HUES6 (cell line): ENCODE results near the gene VAV2.
A peak's percentile ranks its signal among the peaks of the same experiment; 100 is the strongest.

Experiments
- H3K27ac ChIP-seq: 2 replicates; pipeline ENCODE4 v1.7.0; 2013; ENCODE audit warnings: low read depth, mild to moderate bottlenecking, low read length, inconsistent platforms
- H3K27me3 ChIP-seq: 2 replicates; pipeline ENCODE4 v1.6.1; 2013; ENCODE audit warnings: low read length; ENCODE audit not compliant: control insufficient read depth, insufficient read depth
- H3K36me3 ChIP-seq: 2 replicates; pipeline ENCODE4 v1.6.1; 2013; ENCODE audit warnings: low read length; ENCODE audit not compliant: control insufficient read depth, insufficient read depth
- H3K4me1 ChIP-seq: 2 replicates; pipeline ENCODE4 v1.6.1; 2013; ENCODE audit warnings: low read length; ENCODE audit not compliant: control insufficient read depth, insufficient read depth
- H3K4me3 ChIP-seq: 2 replicates; pipeline ENCODE4 v1.5.1; 2013; ENCODE audit warnings: low read depth, low read length
- H3K9ac ChIP-seq: one replicate; pipeline ENCODE4 v1.6.1; 2013; ENCODE audit warnings: mild to moderate bottlenecking, low read length
- H3K9me3 ChIP-seq: 2 replicates; pipeline ENCODE4 v1.6.1; 2013; ENCODE audit warnings: low read depth, low read length; ENCODE audit not compliant: control insufficient read depth, insufficient read depth

VAV2 gene

GRCh38 chr9:133890583-133890982 lies 101.5 kb downstream of the VAV2 start:
- peaks cover 3% of the 10 kb centered on the region; the same call in 1 of the 2 replicates for H3K9me3 ChIP-seq
- no peak overlapping the region for H3K9ac ChIP-seq
- H3K4me3 ChIP-seq: no peak overlapping the region
- H3K4me1 ChIP-seq: peaks cover 60% of the 10 kb centered on the region
- peaks cover 6% of the 10 kb centered on the region; the same call in 1 of the 2 replicates for H3K36me3 ChIP-seq
- no peaks in the 10 kb centered on the region for H3K27me3 ChIP-seq
- H3K27ac ChIP-seq: no peak overlapping the region

DNA sequence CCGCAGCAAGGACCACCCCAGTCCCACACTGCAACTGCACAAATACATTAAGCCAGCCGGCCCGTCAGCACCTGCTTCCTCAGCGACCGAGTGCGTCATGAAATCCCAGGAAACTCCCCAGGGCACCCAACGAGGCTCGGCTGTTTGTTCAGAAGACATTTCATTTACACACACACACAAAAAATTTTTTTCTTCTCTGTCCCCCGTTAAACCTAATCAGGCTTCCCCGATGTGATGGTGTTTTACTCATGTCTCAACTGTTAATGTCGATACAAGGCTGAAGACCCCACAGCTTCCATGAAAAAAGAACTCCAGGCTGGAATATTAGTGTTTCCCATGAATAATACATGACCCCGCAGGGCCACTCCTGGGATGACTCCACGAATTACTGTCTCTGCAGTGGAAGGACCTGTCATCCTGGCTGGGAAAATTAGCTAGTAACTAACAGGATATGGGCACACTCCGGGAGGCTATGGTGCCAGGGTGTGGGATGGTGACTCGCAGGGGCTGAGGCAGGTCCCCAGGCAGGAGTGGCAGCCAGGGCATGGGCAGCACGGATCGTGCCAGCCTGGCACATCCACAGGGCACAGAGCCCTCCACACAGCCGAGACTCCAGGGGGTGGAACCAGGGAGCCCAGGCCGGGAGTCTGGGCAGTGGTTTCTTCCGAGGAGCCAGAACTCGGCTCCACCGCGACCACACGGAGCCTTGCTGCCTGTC lies 102.4 kb downstream of the VAV2 start:
- Histone ChIP-seq H3K27ac (0 out of 2 replicates have a peak overlapping the region, but pooled peaks have one; percentile 77), H3K36me3 (peaks cover 6% of the 10 kb centered on the region; the same call in 1 of the 2 replicates), H3K4me3 (no peak overlapping the region), H3K27me3 (no peaks in the 10 kb centered on the region), H3K4me1 (peaks cover 60% of the 10 kb centered on the region), H3K9me3 (peaks cover 3% of the 10 kb centered on the region; the same call in 1 of the 2 replicates), H3K9ac (no peak overlapping the region)

DNA sequence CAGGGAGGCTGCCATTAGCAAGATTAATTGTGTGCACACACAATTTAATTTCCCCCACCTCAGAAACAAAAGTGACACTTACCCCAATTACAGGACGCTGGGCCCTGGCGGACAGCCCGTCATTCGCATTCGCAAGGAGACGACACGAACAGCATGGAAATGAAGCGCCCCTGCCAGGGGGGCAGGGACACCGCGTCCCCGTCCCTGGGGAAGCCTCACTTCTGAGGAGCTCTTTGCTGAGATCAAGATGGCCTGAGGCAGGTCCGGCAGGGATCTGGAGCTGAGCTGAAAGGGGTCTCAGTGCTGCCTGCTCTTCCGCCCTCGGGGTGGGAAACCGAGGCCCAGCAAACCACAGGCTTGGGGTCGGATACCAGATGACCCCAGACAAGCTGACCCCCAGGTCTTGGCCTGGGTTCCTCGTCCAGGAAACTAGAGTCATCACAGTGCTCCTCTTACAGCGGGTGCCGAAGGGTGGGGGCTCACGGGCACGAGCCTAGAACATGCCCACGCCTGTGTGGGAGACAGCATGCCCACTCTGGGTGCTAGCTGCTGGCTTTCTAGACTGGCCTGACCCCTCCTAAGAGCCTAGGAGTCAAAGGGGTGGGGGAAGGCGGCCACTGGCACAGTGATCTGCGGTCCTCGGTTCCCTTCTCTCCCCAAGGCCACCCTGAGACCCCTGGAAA lies 103.2 kb downstream of the VAV2 start:
- peaks cover 60% of the 10 kb centered on the region for H3K4me1 ChIP-seq
- peaks cover 3% of the 10 kb centered on the region; the same call in 1 of the 2 replicates for H3K9me3 ChIP-seq
- H3K27me3 ChIP-seq: no peaks in the 10 kb centered on the region
- H3K9ac ChIP-seq: peak overlapping the region; percentile 52
- peaks cover 4% of the 10 kb centered on the region; the same call in 1 of the 2 replicates for H3K36me3 ChIP-seq
- H3K27ac ChIP-seq: peak overlapping the region; percentile 77
- no peak overlapping the region for H3K4me3 ChIP-seq

DNA sequence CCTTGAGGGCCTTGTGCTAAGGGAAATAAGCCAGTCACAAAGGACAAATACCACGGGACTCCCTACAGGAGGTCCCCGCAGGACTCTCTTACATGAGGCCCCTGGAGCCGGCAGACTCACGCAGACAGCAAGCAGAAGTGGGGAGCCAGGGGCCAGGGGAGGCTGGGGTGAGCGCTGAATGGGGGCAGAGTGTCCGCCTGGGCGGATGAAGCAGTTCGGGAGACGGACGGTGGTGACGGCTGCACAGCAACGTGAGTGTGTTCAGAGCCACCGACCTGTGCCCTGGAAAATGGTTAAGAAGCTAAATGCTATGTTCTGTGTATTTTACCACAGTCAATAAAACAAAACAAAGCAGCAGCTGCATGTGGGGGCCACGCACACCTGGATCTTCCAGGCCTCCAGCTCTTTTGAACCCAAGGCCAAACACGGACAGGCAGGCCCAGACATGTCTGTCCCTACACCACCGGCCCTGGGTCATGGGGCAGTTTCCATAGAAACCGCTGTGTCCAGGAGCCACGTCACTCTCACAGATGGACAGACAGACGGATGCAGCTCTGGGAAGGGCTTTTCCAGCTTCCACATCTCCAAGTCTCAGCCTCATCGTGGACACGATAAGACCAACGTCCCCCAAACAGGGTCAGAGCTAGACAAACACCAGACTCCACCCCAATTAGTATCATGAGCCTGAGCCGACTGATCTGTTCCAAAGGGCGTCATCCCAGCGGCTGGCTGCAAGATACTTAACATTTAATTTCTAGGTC lies 103.9 kb downstream of the VAV2 start:
- H3K27ac ChIP-seq: peak overlapping the region; percentile 77
- peak overlapping the region; percentile 52 for H3K9ac ChIP-seq
- H3K4me1 ChIP-seq: peaks cover 59% of the 10 kb centered on the region
- H3K9me3 ChIP-seq: peaks cover 3% of the 10 kb centered on the region; the same call in 1 of the 2 replicates
- H3K27me3 ChIP-seq: no peaks in the 10 kb centered on the region
- H3K36me3 ChIP-seq: 0 out of 2 replicates have a peak, but pooled peaks cover 3% of the 10 kb centered on the region
- no peak overlapping the region for H3K4me3 ChIP-seq

DNA sequence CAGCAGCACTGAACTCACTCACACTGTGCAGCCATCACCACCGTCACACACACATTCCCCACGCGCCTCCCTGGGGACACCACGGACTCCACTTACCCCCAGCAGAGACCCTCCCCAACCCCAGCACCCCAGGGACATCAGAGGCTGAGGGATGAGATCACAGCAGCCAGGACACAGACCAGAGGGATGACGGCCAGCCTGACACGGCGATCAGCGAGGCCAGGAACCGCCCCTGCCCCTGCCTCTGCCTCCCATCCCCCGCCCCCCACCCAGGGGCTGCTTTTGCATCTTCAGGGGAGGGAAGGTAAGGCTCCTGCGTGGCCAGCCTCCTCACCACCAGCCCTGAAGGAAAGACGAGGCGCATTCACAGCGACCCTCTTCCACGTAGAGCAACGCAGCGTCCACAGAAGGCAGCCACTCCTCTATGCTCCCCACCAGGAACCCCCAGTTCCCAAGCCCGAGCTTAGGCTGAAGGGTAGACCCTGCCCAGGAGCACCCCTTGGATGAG lies 104.5 kb downstream of the VAV2 start:
- H3K36me3 ChIP-seq: no peaks in the 10 kb centered on the region
- peak overlapping the region; percentile 52 for H3K9ac ChIP-seq
- peaks cover 3% of the 10 kb centered on the region; the same call in 1 of the 2 replicates for H3K9me3 ChIP-seq
- peak overlapping the region; percentile 77 for H3K27ac ChIP-seq
- H3K4me3 ChIP-seq: no peak overlapping the region
- no peaks in the 10 kb centered on the region for H3K27me3 ChIP-seq
- H3K4me1 ChIP-seq: peaks cover 59% of the 10 kb centered on the region

- no peak overlapping the region for H3K4me3 ChIP-seq
- H3K27me3 ChIP-seq: no peaks in the 10 kb centered on the region
- H3K9ac ChIP-seq: no peak overlapping the region
- H3K4me1 ChIP-seq: peaks cover 61% of the 10 kb centered on the region
- H3K9me3 ChIP-seq: peaks cover 3% of the 10 kb centered on the region; the same call in 1 of the 2 replicates
- no peaks in the 10 kb centered on the region for H3K36me3 ChIP-seq
- H3K27ac ChIP-seq: no peak overlapping the region
Observed at GRCh38 chr9:133886563-133887501, 105.3 kb downstream of the VAV2 start.

DNA sequence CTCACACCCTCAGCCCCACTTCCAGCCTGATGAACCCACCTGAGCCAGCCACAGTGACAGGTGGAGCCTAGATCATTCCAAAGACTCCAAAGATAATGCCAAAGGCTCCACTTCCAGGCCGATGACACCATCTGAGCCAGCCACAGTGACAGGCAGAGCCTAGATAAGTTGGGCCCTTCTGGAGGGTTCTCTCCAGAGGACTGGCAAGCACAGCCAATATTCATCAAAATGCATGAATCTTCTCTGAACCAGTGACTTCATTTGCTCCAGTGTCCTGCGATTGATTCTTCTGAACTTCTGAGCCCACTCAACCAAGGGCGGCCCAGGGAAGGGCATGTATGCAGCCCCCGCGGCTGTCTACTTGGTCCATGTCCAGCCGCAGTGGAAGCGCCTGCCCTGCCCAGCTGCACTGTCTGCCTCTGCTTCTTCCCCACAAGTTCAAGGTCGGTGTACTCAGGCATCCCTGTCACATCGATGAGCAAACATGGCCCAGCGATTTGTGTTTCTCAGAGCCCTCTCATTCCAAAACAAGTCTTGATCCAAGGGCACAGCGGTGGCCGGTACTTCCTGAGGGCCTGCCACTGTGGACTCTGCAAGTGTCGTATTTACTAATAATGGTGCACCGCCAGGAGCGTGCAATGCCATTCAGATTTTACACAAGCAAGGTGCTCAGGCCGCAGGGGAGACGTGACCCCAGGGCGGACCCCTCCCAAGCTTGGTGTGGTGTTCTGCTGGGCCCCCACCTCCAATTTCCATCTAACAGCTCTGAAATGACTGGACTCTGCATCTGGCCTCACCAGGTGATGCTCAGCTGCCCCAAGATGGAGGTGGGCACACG lies 107.0 kb downstream of the VAV2 start:
- no peaks in the 10 kb centered on the region for H3K9me3 ChIP-seq
- H3K27me3 ChIP-seq: no peaks in the 10 kb centered on the region
- H3K4me1 ChIP-seq: peaks cover 67% of the 10 kb centered on the region
- H3K27ac ChIP-seq: no peak overlapping the region
- H3K4me3 ChIP-seq: no peak overlapping the region
- no peak overlapping the region for H3K9ac ChIP-seq
- H3K36me3 ChIP-seq: no peaks in the 10 kb centered on the region

DNA sequence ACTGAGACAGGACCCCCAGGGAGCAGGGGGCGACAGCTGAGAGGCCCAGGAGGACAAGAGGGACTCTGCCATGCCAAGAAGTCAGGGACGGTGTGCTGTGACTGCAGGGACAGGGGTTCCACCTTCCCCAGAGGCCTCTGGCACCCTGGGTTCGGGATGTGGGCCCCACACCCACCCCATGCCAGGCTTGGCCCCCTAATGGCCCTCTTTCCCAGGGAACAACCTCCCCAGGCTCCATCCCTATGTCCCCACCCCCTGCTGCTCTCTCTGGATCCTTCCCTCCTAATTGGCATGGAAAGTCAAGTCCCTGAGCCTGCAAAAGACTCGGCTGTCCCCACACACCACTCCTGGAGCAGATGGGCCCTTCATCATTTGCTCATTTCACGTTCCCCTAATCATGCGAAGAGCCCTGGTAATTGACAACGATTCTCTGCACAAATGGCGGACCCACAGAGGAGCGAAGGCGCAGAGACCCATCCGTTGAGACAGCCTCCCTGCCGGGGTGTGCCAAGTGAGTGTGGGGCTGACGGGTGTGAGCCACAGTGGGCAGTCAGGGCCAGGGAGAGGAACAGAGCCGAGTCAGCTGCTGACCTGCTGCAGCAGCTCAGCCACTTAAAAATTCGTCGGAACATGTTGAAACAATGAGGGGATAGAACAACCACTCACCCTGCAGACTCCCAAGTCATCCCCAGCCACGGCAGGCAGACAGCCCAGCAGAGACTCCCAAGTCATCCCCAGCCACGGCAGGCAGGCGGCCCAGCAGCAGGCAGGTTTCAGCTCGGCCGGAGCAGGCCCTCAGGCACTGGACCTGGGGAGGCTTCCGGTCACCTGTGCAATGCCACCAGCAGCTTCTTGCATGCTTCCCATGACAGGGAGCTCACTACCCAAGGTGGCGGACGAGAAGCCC lies 109.0 kb downstream of the VAV2 start:
- Histone ChIP-seq H3K4me3 (no peak overlapping the region), H3K9me3 (no peaks in the 10 kb centered on the region), H3K27me3 (no peaks in the 10 kb centered on the region), H3K4me1 (peaks cover 47% of the 10 kb centered on the region), H3K9ac (peak overlapping the region; percentile 29), H3K36me3 (no peaks in the 10 kb centered on the region), H3K27ac (peak overlapping the region; percentile 64; the same call in 1 of the 2 replicates)
